A549 (cell line): ENCODE results near the gene NRSN2.

Experiments used
- BHLHE40 ChIP-seq: IDR thresholded peaks from 2 replicates; pipeline ENCODE4 v1.6.1; 2012; ENCODE audit warnings: low read depth, low read length, inconsistent platforms
- EP300 ChIP-seq, 2 experiments: fragments of >200 bp; sonication (Bioruptor Twin); formaldehyde crosslinking; IDR thresholded peaks; 2 replicates in 1 of 2; 3 replicates in 1 of 2; pipeline ENCODE4 v1.6.1; 2016 to 2017
- HDAC2 ChIP-seq: fragments of 200-600 bp; sonication (generic); IDR thresholded peaks from 2 replicates; pipeline ENCODE4 v1.6.1; 2016
- JUNB ChIP-seq: fragments of >200 bp; sonication (Bioruptor Twin); formaldehyde crosslinking; IDR thresholded peaks from 2 replicates; pipeline ENCODE4 v1.6.1; 2016
- KDM1A ChIP-seq: fragments of 200-600 bp; sonication (generic); IDR thresholded peaks from 2 replicates; pipeline ENCODE4 v1.6.1; 2016; ENCODE audit warnings: low read depth, mild to moderate bottlenecking
- POLR2A ChIP-seq: IDR thresholded peaks from 2 replicates; pipeline ENCODE4 v1.6.1; 2012; ENCODE audit warnings: mild to moderate bottlenecking, low read length
- SREBF2 ChIP-seq: fragments of 450-650 bp; IDR thresholded peaks from 2 replicates; pipeline ENCODE4 v1.6.1; 2014; ENCODE audit warnings: mild to moderate bottlenecking, moderate library complexity
- TF ChIP-seq, protein P1 (sequence below): fragments of >200 bp; sonication (Bioruptor Twin); formaldehyde crosslinking; IDR thresholded peaks from 3 replicates; pipeline ENCODE4 v1.5.1; 2016
- TF ChIP-seq, protein P2 (sequence below): fragments of 150-350 bp; IDR thresholded peaks from 2 replicates; pipeline ENCODE4 v1.6.1; 2014; ENCODE audit warnings: low read depth, mild to moderate bottlenecking, low read length

DNA sequence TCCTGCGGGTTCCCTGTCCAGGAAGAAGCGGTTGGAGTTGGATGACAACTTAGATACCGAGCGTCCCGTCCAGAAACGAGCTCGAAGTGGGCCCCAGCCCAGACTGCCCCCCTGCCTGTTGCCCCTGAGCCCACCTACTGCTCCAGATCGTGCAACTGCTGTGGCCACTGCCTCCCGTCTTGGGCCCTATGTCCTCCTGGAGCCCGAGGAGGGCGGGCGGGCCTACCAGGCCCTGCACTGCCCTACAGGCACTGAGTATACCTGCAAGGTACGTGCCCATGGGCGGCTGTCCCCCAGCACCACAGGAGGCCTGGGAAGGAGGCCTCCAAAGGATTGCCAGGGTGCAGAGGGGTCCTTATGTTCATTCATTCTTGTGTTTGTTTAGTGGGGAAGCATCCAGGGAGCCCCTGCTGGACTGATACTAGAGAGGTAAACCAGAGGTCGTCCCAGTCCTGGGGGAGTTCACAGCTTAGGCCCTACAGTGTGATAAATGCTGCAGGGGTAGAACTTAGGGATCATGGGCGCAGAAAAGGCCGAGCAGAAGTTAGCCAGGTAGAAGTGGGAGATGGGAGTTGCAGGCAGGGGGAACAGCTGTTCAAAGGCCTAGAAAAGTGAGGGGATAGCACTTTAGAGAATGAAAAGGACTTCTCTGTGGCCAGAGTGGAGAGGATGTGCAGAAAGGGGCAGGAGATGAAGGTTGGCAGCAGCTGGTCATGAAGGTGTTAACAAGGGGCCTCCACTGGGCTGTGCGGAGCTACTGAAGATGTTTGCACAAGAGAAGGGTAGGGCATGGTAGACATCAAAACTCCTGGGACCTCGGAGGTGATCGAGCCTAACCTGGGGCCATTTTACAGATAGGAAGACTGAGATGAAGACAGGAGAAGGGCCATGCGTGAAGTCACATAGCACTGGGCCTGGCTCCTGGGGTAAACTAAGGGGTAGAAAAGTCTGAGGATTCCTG, 41.4 kb downstream of the NRSN2 start:
- TF ChIP-seq EP300 (IDR thresholded peaks at IDR 0.05) (no peak), SREBF2 (no peak), POLR2A (no peak), HDAC2 (no peak), JUNB (no peak), BHLHE40 (no peak), KDM1A (peak; percentile 79; the same call in 1 of the 2 replicates)
- TF ChIP-seq, protein P1, sequence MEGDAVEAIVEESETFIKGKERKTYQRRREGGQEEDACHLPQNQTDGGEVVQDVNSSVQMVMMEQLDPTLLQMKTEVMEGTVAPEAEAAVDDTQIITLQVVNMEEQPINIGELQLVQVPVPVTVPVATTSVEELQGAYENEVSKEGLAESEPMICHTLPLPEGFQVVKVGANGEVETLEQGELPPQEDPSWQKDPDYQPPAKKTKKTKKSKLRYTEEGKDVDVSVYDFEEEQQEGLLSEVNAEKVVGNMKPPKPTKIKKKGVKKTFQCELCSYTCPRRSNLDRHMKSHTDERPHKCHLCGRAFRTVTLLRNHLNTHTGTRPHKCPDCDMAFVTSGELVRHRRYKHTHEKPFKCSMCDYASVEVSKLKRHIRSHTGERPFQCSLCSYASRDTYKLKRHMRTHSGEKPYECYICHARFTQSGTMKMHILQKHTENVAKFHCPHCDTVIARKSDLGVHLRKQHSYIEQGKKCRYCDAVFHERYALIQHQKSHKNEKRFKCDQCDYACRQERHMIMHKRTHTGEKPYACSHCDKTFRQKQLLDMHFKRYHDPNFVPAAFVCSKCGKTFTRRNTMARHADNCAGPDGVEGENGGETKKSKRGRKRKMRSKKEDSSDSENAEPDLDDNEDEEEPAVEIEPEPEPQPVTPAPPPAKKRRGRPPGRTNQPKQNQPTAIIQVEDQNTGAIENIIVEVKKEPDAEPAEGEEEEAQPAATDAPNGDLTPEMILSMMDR, result no peak
- TF ChIP-seq, protein P2, sequence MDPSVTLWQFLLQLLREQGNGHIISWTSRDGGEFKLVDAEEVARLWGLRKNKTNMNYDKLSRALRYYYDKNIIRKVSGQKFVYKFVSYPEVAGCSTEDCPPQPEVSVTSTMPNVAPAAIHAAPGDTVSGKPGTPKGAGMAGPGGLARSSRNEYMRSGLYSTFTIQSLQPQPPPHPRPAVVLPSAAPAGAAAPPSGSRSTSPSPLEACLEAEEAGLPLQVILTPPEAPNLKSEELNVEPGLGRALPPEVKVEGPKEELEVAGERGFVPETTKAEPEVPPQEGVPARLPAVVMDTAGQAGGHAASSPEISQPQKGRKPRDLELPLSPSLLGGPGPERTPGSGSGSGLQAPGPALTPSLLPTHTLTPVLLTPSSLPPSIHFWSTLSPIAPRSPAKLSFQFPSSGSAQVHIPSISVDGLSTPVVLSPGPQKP, result no peak
